CD4-positive, alpha-beta T cell (primary cell): Measurements from ENCODE around the gene ST3GAL3. TPM values are rescaled to one million over a fixed set of nuclear protein-coding genes. Genes with fewer than 3 reads are reported as not detected.

ENCODE experiments used
- ATAC-seq: fragments of 200-7000 bp; cut with Tn5 transposase; one replicate; pipeline ENCODE4 v1.10.0; 2022; ENCODE audit warnings: mild to moderate bottlenecking; ENCODE audit not compliant: poor library complexity
- CTCF ChIA-PET: fragments of 350-600 bp; sonication (Branson Sonifier 250); formaldehyde crosslinking; loops from one replicate; lab custom pipeline; 2021; ENCODE audit warnings: antibody characterized with exemption, inconsistent platforms; lab: Charles Lee
- POLR2A ChIA-PET: fragments of 350-600 bp; sonication (Branson Sonifier 250); formaldehyde crosslinking; loops from one replicate; lab custom pipeline; 2021; ENCODE audit warnings: antibody characterized with exemption, inconsistent platforms; lab: Charles Lee
- DNase-seq, 14 experiments: peaks; one replicate each; pipeline ENCODE4 v3.0.0-alpha.2; 2013 to 2020; ENCODE audit warnings: mixed read lengths in 2 of 14
- H3K27ac ChIP-seq, 2 donors: one replicate each; pipeline versions ENCODE4 v1.5.1 to v1.7.0; 2013; ENCODE audit warnings: low read length in 2 of 2, low read depth in 1 of 2, mild to moderate bottlenecking in 1 of 2
- H3K27me3 ChIP-seq, 2 experiments: 1 replicate in 1 of 2; 2 replicates in 1 of 2; pipeline versions ENCODE4 v1.6.1 to v1.7.0; 2013; ENCODE audit warnings: low read length in 2 of 2, control low read depth in 1 of 2, mild to moderate bottlenecking in 1 of 2, moderate library complexity in 1 of 2; ENCODE audit not compliant: insufficient read depth in 2 of 2, control insufficient read depth in 1 of 2
- H3K36me3 ChIP-seq: one replicate; pipeline ENCODE4 v1.6.1; 2013; ENCODE audit warnings: low read length, control low read depth; ENCODE audit not compliant: insufficient read depth
- H3K4me1 ChIP-seq: one replicate; pipeline ENCODE4 v1.6.1; 2013; ENCODE audit warnings: low read length, control low read depth; ENCODE audit not compliant: insufficient read depth
- H3K4me3 ChIP-seq: one replicate; pipeline ENCODE4 v1.5.1; 2013; ENCODE audit warnings: mild to moderate bottlenecking, low read length, moderate library complexity
- H3K9me3 ChIP-seq, 2 experiments: 1 replicate in 1 of 2; 2 replicates in 1 of 2; pipeline versions ENCODE4 v1.6.1 to v1.7.0; 2013; ENCODE audit warnings: low read length in 2 of 2, mild to moderate bottlenecking in 2 of 2, control low read depth in 1 of 2, moderate library complexity in 1 of 2; ENCODE audit not compliant: control insufficient read depth in 1 of 2, insufficient read depth in 1 of 2
- H3K27ac Mint-ChIP-seq: one replicate; pipeline ENCODE4 v1.8.0; 2020; ENCODE audit warnings: mixed read lengths
- H3K27me3 Mint-ChIP-seq: one replicate; pipeline ENCODE4 v1.8.0; 2021; ENCODE audit warnings: mixed read lengths
- H3K36me3 Mint-ChIP-seq: one replicate; pipeline ENCODE4 v1.8.0; 2021; ENCODE audit warnings: low read depth, mixed read lengths
- H3K4me1 Mint-ChIP-seq: one replicate; pipeline ENCODE4 v1.8.0; 2021; ENCODE audit warnings: low read depth, mixed read lengths
- H3K4me3 Mint-ChIP-seq: one replicate; pipeline ENCODE4 v1.8.0; 2020; ENCODE audit warnings: mild to moderate bottlenecking, mixed read lengths
- H3K9me3 Mint-ChIP-seq: one replicate; pipeline ENCODE4 v1.8.0; 2020; ENCODE audit warnings: mixed read lengths
- intact Hi-C, 2 experiments: fragments of 100-400 bp; cut with DNase I in 1 of 2; cut with micrococcal nuclease in 1 of 2; formaldehyde crosslinking; loops; one replicate each; pipeline versions ENCODE4 v1.15.1 to v1.9.0; 2023 to 2025; cut with DNase I, micrococcal nuclease
- total RNA-seq, 174 experiments: library from RNA in 2 of 174; stranded (reverse) in 2 of 174; gene quantifications; one replicate each; pipeline ENCODE4 v1.2.3 and lab custom pipeline; 2021 to 2026
- TF ChIP-seq, protein P1 (sequence below): fragments of 200-600 bp; IDR thresholded peaks from one replicate; pipeline ENCODE4 v1.8.0; 2022; ENCODE audit warnings: antibody characterized with exemption, mild to moderate bottlenecking

The ST3GAL3 gene
- total RNA-seq, 2 experiments from 2014 or later, result 17.6 to 20.5 TPM

DNA sequence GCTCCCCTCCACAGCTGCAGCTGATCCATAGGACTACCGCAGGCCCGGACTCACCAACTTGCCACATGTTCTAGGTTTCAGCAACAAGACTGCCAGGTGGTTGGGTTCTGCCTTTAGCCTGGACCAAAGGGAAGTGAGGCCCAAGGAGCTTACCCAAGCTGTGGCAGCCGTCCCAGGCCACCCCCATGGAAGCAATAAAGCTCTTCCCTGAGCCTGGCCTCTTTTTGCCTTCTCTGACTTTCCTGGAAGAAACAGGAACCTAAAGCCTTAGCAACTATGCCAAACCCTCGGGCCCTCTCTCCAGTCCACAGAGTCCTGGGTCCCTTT lies 223.6 kb downstream of the ST3GAL3 start:
- Mint-ChIP-seq H3K27me3 (peaks cover 36% of the 10 kb centered on the region), H3K9me3 (no peaks in the 10 kb centered on the region), H3K36me3 (peaks cover 2% of the 10 kb centered on the region), H3K4me1 (peaks cover 15% of the 10 kb centered on the region), H3K27ac (no peak overlapping the region), H3K4me3 (no peak overlapping the region)
- no peak for ATAC-seq
- TF ChIP-seq, protein P1, sequence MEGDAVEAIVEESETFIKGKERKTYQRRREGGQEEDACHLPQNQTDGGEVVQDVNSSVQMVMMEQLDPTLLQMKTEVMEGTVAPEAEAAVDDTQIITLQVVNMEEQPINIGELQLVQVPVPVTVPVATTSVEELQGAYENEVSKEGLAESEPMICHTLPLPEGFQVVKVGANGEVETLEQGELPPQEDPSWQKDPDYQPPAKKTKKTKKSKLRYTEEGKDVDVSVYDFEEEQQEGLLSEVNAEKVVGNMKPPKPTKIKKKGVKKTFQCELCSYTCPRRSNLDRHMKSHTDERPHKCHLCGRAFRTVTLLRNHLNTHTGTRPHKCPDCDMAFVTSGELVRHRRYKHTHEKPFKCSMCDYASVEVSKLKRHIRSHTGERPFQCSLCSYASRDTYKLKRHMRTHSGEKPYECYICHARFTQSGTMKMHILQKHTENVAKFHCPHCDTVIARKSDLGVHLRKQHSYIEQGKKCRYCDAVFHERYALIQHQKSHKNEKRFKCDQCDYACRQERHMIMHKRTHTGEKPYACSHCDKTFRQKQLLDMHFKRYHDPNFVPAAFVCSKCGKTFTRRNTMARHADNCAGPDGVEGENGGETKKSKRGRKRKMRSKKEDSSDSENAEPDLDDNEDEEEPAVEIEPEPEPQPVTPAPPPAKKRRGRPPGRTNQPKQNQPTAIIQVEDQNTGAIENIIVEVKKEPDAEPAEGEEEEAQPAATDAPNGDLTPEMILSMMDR, result no peak
- CTCF ChIA-PET, result no interaction called here
- peaks cover 0 to 9% of the 10 kb centered on the region in 2 experiments for H3K9me3 ChIP-seq
- no peak overlapping the region for H3K4me3 ChIP-seq
- POLR2A ChIA-PET, result no interaction called here
- H3K27ac ChIP-seq, result no peak overlapping the region
- H3K4me1 ChIP-seq, result peaks cover 27% of the 10 kb centered on the region
- H3K27me3 ChIP-seq, result peaks cover 31 to 39% of the 10 kb centered on the region in 2 experiments
- DNase-seq, result no peak
- H3K36me3 ChIP-seq, result no peaks in the 10 kb centered on the region
- intact Hi-C loops, result loop anchor here in 1 of 2 experiments (5.0 to 10.0 kb wide), 2 partner anchors 116 to 706 kb away; no protein-coding TSS in a partner anchor

DNA sequence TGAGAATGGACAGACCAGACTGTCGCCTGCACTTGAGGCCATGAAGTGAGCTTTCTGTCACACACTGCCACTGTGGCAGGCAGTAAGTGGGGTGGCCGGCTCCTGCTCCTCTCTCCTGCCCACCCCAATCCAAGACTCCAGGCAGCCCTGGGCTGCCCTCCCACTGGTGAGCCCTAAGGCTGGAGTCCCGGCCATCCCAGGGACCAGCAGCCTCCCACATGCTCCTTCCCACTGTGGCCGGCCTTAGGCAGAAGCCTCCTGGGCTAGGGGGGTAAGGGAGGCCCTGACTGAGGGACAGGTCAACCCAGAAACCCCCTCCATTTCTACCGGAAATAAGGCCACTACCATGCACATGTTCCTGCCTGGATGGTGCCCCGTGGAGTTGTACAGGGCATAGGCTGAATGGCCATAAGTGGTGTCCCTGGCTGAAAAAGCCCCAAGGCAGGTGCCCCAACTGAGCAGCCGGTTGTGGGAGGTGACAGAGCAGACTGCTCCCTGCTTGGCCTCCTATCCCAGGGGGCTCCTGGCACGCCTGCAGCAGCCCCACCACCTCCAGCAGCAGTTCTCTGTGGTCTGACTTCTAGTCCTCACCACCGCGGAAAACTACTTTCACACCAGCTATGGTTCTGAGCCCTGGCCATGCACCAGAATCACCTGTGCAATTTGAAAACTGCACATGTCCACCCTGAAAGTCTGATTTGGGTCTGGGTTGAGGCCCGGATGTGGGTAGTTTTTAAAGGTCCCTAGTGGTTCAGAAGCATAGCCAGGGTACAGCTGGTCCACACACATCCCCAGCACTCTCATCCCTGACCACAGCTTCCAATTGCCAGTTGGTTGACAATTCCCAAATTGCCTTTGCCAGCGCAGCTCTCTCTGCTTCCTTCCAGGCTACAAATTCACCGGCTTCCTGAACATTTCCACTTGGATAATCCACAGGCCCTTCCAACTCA lies 224.7 kb downstream of the ST3GAL3 start:
- H3K4me3 Mint-ChIP-seq, result no peak overlapping the region
- intact Hi-C loops, result loop anchor here in 1 of 2 experiments (5.0 to 10.0 kb wide), 2 partner anchors 115 to 707 kb away; no protein-coding TSS in a partner anchor
- peaks cover 15% of the 10 kb centered on the region for H3K4me1 Mint-ChIP-seq
- H3K36me3 Mint-ChIP-seq, result no peaks in the 10 kb centered on the region
- Histone ChIP-seq H3K27me3 (peaks cover 35 to 41% of the 10 kb centered on the region in 2 experiments), H3K27ac (no peak overlapping the region), H3K9me3 (peaks cover 0 to 12% of the 10 kb centered on the region in 2 experiments), H3K4me3 (no peak overlapping the region), H3K36me3 (no peaks in the 10 kb centered on the region), H3K4me1 (peaks cover 33% of the 10 kb centered on the region)
- H3K9me3 Mint-ChIP-seq, result no peaks in the 10 kb centered on the region
- DNase-seq, result no peak
- CTCF ChIA-PET, result no interaction called here
- ATAC-seq, result no peak
- no peak overlapping the region for H3K27ac Mint-ChIP-seq
- POLR2A ChIA-PET, result no interaction called here
- TF ChIP-seq, protein P1, result no peak
- peaks cover 36% of the 10 kb centered on the region for H3K27me3 Mint-ChIP-seq

DNA sequence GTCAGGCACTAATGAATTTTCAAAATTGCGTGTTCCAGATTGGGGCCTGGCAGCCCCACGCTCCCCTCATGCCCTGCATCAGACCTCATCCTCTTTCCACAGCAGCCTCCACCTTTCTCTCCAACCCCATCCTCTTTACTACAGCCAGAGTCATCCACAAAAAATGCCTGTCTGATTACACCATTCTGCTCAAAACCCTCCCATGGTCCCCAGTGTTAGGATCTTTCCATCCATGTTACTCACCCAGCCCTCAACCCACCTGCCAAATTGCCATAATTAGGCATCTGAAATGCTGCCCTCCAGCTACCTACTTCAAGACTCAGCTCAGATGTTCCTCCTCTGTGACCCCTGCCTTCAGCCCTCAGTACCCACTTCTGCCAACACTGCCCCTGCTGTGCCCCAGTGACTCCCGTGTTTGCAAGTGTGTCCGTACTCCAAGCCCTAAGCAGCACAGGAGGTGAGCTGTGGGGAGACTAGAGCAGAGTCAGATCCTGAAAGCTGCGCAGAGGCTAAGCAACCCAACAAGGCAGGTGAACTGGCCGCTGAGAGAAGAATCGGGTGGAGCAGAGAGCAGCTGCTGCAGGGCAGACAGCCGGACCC lies 225.6 kb downstream of the ST3GAL3 start:
- peaks cover 33% of the 10 kb centered on the region for H3K4me1 ChIP-seq
- intact Hi-C loops, result loop anchor here in 1 of 2 experiments (5.0 to 10.0 kb wide), 2 partner anchors 114 to 708 kb away; no protein-coding TSS in a partner anchor
- H3K4me3 Mint-ChIP-seq, result no peak overlapping the region
- peaks cover 15% of the 10 kb centered on the region for H3K4me1 Mint-ChIP-seq
- no peak overlapping the region for H3K27ac Mint-ChIP-seq
- H3K9me3 ChIP-seq, result peaks cover 0 to 12% of the 10 kb centered on the region in 2 experiments
- TF ChIP-seq, protein P1, result no peak
- H3K36me3 ChIP-seq, result peaks cover 4% of the 10 kb centered on the region
- H3K36me3 Mint-ChIP-seq, result no peaks in the 10 kb centered on the region
- ATAC-seq (no peak), DNase-seq (no peak)
- POLR2A ChIA-PET, result no interaction called here
- no peaks in the 10 kb centered on the region for H3K9me3 Mint-ChIP-seq
- CTCF ChIA-PET, result interaction anchor here (3.3 kb wide), 1 partner anchor 169 kb away, joined by 20 read pairs; no protein-coding TSS in a partner anchor
- H3K27me3 Mint-ChIP-seq, result peaks cover 36% of the 10 kb centered on the region
- H3K27me3 ChIP-seq, result peaks cover 35 to 41% of the 10 kb centered on the region in 2 experiments
- H3K27ac ChIP-seq, result no peak overlapping the region
- no peak overlapping the region for H3K4me3 ChIP-seq
